Suprapubic skin (tissue), 4 donors: ENCODE measurements around the gene LHX3. TPM values are rescaled to one million over a fixed set of nuclear protein-coding genes. Genes with fewer than 3 reads are reported as not detected.

ENCODE experiments used
- DNase-seq, 2 donors: peaks; one replicate each; pipeline ENCODE4 v3.0.0-alpha.2; 2019; ENCODE audit warnings: low spot score in 2 of 2
- H3K27ac ChIP-seq: fragments of 200-600 bp; sonication (generic); one replicate; pipeline ENCODE4 v1.5.1; 2019
- H3K27me3 ChIP-seq: fragments of 200-600 bp; sonication (generic); one replicate; pipeline ENCODE4 v1.5.1; 2019
- H3K36me3 ChIP-seq: fragments of 200-600 bp; sonication (generic); one replicate; pipeline ENCODE4 v1.5.1; 2019
- H3K4me1 ChIP-seq: fragments of 200-600 bp; sonication (generic); one replicate; pipeline ENCODE4 v1.5.1; 2019
- H3K4me3 ChIP-seq: fragments of 200-600 bp; sonication (generic); one replicate; pipeline ENCODE4 v1.5.1; 2019; ENCODE audit warnings: mild to moderate bottlenecking
- H3K9me3 ChIP-seq: fragments of 200-600 bp; sonication (generic); one replicate; pipeline ENCODE4 v1.5.1; 2019
- CTCF ChIP-seq, 2 donors: fragments of 200-600 bp in 1 of 2; fragments of 450-650 bp in 1 of 2; sonication (generic) in 1 of 2; IDR thresholded peaks; one replicate each; pipeline ENCODE4 v1.5.1; 2016 to 2019; ENCODE audit warnings: antibody characterized with exemption in 2 of 2, mild to moderate bottlenecking in 1 of 2, moderate library complexity in 1 of 2
- EP300 ChIP-seq: sonication (generic); formaldehyde crosslinking; IDR thresholded peaks from one replicate; pipeline ENCODE4 v1.6.1; 2017; ENCODE audit warnings: antibody characterized with exemption
- POLR2A ChIP-seq, 2 donors: fragments of 450-650 bp; IDR thresholded peaks; one replicate each; pipeline ENCODE4 v1.6.1; 2017; ENCODE audit warnings: antibody characterized with exemption in 2 of 2, mild to moderate bottlenecking in 2 of 2, moderate library complexity in 2 of 2
- POLR2AphosphoS5 ChIP-seq, 3 donors: sonication (generic); formaldehyde crosslinking; IDR thresholded peaks; one replicate each; pipeline ENCODE4 v1.6.1; 2017; ENCODE audit warnings: antibody characterized with exemption in 3 of 3
- WGBS: methylation state at CpG from one replicate; pipeline ENCODE4 v1.1.5; 2018; 5-methylcytosine and 5-hydroxymethylcytosine counted together
- total RNA-seq, 4 donors: library from RNA; depleted of rRNA; stranded (reverse); fragments of >200 nt; gene quantifications; one replicate each; pipeline ENCODE4 v1.1.0, GENCODE V29; 2016

LHX3 gene
- total RNA-seq, 4 donors from 2014 or later = 0.26 TPM; not detected in 2

- no peaks in the 10 kb centered on the region for H3K9me3 ChIP-seq
- no peaks in the 10 kb centered on the region for H3K4me1 ChIP-seq
- 92% methylated on average over 14 of the region's 17 CpGs for WGBS
- H3K27ac ChIP-seq = no peak overlapping the region
- DNase-seq = no peak
- peaks cover 18% of the 10 kb centered on the region for H3K27me3 ChIP-seq
- H3K36me3 ChIP-seq = peaks cover 50% of the 10 kb centered on the region
- no peak for TF ChIP-seq POLR2AphosphoS5 (IDR thresholded peaks at IDR 0.05)
- no peak for TF ChIP-seq POLR2A (IDR thresholded peaks at IDR 0.05)
- no peak for TF ChIP-seq EP300
- no peak for TF ChIP-seq CTCF (IDR thresholded peaks at IDR 0.05)
- no peak overlapping the region for H3K4me3 ChIP-seq
Measured at GRCh38 chr9:136209232-136209631, 4.3 kb upstream of the LHX3 start.

DNA sequence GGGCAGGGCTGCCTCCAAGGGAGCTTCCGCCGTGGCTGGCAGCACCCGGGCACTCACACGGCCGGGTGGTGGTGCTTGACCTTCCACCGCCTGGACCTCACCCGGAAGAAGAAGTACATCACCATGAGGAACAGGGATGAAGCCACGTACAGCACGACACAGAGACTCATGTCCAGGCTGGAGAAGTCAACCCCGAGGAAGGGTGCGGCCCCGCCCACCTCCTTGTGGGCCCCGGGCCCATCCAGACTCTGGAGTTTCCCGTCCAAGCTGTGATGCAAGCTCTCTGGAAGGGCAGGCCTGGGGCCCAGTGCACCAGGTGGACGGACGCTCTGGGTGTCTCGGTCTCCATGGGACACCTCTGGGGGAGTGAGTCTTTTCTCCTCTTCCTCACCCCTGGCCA lies 3.7 kb upstream of the LHX3 start:
- DNase-seq = no peak
- WGBS = 88% methylated on average over 3 of the region's 17 CpGs

GRCh38 chr9:136207616-136208015 lies 2.7 kb upstream of the LHX3 start:
- H3K27me3 ChIP-seq = peaks cover 35% of the 10 kb centered on the region
- H3K4me3 ChIP-seq = no peak overlapping the region
- H3K36me3 ChIP-seq = peaks cover 41% of the 10 kb centered on the region
- DNase-seq = no peak
- peaks cover 3% of the 10 kb centered on the region for H3K4me1 ChIP-seq
- H3K9me3 ChIP-seq = no peaks in the 10 kb centered on the region
- 87% methylated on average over 9 of the region's 9 CpGs for WGBS
- no peak for TF ChIP-seq EP300
- no peak for TF ChIP-seq POLR2A (IDR thresholded peaks at IDR 0.05)
- TF ChIP-seq POLR2AphosphoS5 (IDR thresholded peaks at IDR 0.05) = no peak
- no peak for TF ChIP-seq CTCF (IDR thresholded peaks at IDR 0.05)
- H3K27ac ChIP-seq = no peak overlapping the region

More for the DNA sequence above, 3.7 kb upstream of the LHX3 start:
- Histone ChIP-seq H3K27ac (no peak overlapping the region), H3K36me3 (peaks cover 45% of the 10 kb centered on the region), H3K27me3 (peaks cover 24% of the 10 kb centered on the region), H3K4me3 (no peak overlapping the region), H3K4me1 (no peaks in the 10 kb centered on the region), H3K9me3 (no peaks in the 10 kb centered on the region)
- TF ChIP-seq POLR2A (IDR thresholded peaks at IDR 0.05) (no peak), POLR2AphosphoS5 (IDR thresholded peaks at IDR 0.05) (no peak), EP300 (no peak), CTCF (IDR thresholded peaks at IDR 0.05) (no peak)

- 81% methylated on average over 16 of the region's 16 CpGs for WGBS
- Histone ChIP-seq H3K4me3 (no peak overlapping the region), H3K27me3 (peaks cover 43% of the 10 kb centered on the region), H3K4me1 (peaks cover 4% of the 10 kb centered on the region), H3K9me3 (no peaks in the 10 kb centered on the region), H3K27ac (no peak overlapping the region), H3K36me3 (peaks cover 36% of the 10 kb centered on the region)
- DNase-seq = no peak
- TF ChIP-seq CTCF (IDR thresholded peaks at IDR 0.05) (no peak), EP300 (no peak), POLR2A (IDR thresholded peaks at IDR 0.05) (no peak), POLR2AphosphoS5 (IDR thresholded peaks at IDR 0.05) (no peak)
Measured at GRCh38 chr9:136206602-136207275, 1.8 kb upstream of the LHX3 start.

DNA sequence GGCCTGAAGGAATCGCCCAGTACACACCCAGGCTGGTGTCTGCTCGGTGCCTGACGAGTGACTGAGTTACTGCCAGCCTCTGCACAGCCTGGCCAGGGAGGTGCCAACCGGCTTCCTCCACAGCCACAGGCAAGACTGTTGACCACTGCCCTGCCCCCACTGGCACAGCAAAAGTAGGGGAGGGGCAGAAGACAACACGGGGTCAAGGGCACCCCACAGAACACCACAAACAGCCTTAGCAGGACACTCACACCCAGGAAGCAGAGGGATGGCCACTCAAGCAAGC lies 722 bp upstream of the LHX3 start:
- peaks cover 54% of the 10 kb centered on the region for H3K27me3 ChIP-seq
- no peak overlapping the region for H3K4me3 ChIP-seq
- no peaks in the 10 kb centered on the region for H3K9me3 ChIP-seq
- peaks cover 4% of the 10 kb centered on the region for H3K4me1 ChIP-seq
- no peak for DNase-seq
- H3K27ac ChIP-seq = no peak overlapping the region
- TF ChIP-seq CTCF (IDR thresholded peaks at IDR 0.05) = no peak
- no CpG with 5 or more reads among the region's 5 CpGs for WGBS
- H3K36me3 ChIP-seq = peaks cover 28% of the 10 kb centered on the region
